Measurements from ENCODE around the gene KDM4B. TPM values are rescaled to one million over a fixed set of nuclear protein-coding genes. Genes with fewer than 3 reads are reported as not detected.
"Not testable (repeated sequence)": the region's sequence is repeated elsewhere in the genome, so short reads cannot be mapped to it uniquely, and the experiment has no call there.

The KDM4B gene
- 23.7 TPM for polyA plus RNA-seq (2013, experiment 1 of 2; ENCODE audit: insufficient read length)
- polyA plus RNA-seq (2013, experiment 2 of 2; ENCODE audit: insufficient read length): 25.9 TPM

DNA sequence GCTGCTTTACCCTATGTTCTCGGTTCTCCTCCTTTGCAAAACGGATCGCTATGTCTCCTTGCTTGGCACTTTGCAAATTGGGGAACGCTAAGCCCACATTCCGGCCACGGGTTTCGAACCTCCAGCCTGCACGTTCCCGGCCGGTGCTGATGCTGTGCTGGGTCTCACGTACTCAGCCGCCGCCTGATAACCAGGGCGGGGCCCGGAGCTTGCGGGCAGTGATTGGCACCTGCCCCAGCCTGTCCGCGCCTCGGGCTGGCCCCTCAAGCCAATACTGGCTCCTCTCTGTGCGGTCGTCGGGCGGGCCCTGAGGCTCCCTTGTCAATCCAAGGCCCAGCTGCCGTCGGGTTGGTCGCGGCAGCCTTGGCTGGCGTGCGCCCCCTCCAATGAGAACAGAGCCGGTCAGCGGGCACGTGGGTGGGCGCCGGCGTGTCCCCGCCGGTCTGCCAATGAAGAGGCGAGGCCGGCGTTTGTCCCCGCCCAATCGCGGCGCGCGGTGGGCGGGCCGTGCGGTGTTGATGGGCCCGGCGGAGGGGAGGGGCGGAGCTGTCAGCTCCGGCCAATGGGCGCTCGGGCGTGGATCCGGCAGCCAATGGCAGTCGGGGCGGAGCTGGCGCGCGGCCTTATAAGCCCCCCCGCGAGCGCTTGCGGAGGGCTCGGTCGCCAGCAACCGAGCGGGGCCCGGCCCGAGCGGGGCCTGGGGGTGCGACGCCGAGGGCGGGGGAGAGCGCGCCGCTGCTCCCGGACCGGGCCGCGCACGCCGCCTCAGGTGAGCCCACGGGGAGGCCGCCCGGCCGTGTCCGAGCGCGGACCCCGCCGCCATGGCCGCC lies at the start of gene KDM4B:
Gene KDM4B (plus strand): TSS at position 652 of the 830 bp plus-strand sequence. CDS start 63,778 bp downstream, outside the sequence.
- peak; percentile 100 for DNase-seq

DNA sequence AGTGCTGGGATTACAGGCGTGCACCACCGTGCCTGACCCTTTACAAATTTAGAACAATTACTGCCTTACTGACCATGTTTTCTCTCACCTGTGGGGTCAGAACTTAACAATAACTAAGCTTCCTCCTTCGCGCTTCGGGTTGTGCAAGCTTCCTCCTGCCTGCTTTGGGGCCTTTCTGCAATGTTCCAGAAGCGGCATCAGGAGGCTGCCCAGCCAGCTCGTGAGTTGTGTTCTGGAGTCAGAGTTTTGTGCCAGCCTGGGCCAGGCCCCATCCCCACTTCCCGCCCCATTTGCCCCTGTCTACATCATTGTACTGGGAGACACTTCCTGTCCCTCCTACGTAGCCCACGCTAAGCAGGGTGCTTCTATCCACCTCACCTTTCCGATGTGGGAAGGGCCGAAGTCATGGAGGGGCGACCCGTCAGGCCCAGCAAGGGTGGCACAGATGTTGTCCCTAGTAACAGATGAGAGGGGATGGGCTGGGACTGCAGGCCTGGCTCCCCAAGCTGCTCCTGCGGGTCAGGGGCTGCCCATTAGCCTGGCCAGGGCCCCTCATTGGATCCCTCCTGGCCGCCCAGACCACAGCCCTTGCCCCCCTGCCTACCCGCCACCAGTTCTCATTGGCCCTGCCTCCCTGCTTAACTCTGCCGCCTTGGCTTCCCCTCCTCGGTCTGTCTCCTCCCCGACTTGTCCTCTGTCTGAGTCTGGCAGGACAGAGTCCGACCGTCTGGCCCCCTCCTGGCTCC lies 46.2 kb upstream of the KDM4B start:
- no peak for DNase-seq

DNA sequence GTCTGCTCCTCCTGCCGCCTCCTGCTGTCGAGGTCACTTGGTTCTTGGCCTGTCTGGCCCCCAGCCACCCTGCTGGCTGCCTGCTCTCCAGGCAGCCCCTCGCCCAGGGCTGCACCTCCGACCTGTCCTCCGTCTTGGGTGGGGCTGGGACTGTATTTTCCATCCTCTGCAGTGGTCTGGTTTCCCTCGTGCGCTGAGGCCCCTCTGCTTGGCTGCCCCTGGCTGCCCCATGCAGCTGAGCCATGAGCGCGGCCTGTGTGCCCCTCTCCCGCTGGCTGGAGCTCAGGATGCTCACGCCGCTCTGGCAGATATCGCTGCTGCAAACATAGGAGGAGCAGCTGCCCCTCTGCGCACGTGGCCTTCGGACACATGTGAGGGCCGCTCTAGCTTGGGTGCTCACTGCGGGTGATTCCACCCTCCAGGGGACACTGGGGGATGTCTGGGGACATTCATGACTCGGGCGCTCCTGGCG lies 45.6 kb upstream of the KDM4B start:
- DNase-seq: no peak

DNA sequence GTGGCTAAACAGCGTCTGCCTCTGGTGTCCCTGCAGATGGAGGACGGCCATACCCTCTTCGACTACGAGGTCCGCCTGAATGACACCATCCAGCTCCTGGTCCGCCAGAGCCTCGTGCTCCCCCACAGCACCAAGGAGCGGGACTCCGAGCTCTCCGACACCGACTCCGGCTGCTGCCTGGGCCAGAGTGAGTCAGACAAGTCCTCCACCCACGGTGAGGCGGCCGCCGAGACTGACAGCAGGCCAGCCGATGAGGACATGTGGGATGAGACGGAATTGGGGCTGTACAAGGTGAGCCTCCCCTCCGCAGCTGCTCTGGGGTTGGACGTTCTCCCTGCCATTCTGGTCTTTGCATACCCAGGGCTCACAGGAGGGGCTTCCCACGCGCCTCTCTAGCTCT lies 39.7 kb upstream of the KDM4B start:
- DNase-seq: no peak

DNA sequence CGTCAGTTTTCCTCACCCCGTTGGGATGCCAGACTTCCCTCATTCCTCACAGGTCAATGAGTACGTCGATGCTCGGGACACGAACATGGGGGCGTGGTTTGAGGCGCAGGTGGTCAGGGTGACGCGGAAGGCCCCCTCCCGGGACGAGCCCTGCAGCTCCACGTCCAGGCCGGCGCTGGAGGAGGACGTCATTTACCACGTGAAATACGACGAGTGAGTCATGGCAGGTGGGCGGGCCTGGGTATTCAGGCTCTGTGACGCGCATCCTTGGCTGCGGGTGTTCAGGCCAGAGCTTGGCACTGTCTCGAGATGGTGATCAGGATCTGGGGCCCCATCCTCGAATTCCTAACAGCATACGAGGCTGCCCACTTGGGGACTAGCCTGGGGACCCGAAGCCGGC lies 38.2 kb upstream of the KDM4B start:
- DNase-seq: no peak

DNA sequence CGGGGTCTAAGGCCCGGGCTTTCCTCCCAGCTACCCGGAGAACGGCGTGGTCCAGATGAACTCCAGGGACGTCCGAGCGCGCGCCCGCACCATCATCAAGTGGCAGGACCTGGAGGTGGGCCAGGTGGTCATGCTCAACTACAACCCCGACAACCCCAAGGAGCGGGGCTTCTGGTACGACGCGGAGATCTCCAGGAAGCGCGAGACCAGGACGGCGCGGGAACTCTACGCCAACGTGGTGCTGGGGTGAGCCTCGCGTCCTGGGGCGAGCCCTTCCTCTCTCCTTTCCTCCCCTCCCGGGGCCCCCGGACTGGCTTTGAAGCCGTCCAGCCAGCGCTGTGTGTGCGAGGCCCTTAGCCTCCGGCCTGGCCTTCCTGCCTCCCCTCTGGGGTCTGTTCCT lies 36.2 kb upstream of the KDM4B start:
- no peak for DNase-seq

DNA sequence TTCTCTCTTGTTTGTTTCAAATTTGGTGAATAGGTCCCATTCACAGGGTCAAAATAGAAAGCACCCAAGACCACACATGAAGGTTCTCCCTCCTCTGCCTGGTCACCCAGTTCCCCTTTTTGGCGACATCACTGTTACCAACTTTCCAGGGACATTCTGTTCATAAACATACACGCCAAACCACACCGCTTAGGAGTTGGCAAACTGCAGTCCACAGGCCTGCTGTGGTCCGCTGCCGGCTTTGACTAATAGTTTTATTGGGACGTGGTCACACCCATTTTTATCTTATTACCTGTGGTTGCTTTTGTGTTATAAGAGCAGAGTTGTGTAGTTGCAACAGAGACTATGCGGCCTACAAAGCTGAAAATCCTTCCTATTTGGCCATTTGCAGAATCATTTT lies 35.4 kb upstream of the KDM4B start:
- DNase-seq: no peak

DNA sequence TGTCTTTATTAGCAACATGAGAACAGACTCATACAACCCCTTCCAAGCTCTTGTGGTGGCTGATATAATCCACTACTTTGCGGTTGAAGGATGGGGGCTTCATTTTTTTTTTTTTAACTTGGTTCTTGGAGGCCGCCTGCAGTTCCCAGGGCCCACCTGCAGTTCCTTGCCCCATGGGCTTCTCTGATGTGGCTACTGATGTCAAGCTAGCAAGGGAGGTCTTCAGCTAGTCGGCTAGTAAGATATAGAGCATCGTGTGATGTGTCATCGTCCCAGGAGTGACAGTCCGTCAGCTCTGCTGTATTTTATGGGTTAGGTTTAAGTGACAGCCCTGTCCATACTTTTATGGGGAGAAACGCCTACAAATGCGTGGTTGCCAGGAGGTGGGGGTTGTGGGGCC lies 33.5 kb upstream of the KDM4B start:
- DNase-seq: no peak

DNA sequence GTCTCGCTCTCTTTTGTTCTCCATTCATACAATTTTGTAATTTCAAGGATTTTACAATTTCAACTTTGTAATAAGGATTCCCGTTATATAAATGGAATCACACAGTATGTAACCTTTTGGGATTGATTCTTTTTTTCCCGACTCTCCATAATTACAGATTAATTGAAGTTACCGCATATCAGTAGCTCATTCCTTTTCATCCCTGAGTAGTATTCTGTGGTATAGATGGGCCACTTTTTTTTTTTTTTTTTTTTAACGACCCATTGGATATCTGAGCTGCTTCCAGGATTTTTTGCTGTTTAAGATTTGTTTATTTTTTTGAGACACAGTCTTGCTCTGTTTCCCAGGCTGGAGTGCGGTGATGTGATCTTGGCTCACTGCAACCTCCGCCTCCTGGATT lies 31.9 kb upstream of the KDM4B start:
- DNase-seq: no peak

DNA sequence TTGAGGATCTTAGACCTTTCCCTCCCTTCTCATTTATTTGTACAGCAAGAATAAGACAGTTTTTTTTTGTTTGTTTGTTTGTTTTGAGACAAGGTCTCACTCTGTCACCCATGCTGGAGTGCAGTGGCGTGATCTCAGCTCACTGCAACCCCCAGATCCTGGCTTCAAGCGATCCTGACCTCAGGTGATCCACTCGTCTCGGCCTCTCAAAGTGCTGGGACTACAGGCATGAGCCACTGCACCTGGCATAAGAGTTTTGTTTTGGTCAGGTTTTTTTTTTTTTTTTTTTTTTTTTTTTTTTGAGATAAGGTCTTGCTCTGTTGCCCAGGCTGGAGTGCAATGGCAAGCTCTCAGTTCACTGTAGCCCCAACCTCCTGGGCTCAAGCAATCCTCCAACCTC lies 30.5 kb upstream of the KDM4B start:
- DNase-seq: not testable (repeated sequence)

DNA sequence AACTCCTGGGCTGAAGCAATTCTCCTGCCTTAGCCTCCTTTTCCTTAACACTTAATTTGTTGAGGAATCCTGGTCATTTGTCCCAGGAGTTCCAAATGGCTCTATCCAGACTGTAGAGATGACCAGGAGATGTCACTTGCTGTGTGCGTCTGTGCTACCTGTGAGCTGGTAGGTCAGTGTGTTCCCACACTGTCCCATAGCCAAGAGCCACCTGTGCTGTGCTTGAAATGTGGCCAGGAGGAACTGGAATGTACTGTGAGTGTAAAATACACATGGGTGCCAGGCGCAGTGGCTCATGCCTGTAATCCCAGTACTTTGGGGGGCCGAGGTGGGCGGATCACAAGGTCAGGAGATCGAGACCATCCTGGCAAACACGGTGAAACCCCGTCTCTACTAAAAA lies 29.4 kb upstream of the KDM4B start:
- DNase-seq: no peak

DNA sequence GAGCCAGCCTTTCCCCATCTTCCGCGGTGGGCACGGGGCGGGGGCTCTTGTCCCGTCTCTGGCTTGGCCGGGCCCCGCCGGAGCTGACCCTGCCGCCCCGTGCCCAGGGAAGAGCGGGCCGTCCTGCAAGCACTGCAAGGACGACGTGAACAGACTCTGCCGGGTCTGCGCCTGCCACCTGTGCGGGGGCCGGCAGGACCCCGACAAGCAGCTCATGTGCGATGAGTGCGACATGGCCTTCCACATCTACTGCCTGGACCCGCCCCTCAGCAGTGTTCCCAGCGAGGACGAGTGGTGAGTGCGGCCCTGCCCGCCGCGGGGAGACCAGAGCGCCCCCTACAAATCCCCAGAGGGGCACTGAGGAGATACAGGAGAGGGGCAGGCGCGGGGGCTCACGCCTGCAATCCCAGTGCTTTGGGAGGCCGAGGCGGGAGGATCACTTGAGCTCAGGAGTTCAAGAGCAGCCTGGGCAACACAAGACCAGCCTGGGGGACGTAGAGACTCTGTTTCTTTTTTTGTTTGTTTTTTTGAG lies 27.2 kb upstream of the KDM4B start:
- DNase-seq: not testable (repeated sequence)

DNA sequence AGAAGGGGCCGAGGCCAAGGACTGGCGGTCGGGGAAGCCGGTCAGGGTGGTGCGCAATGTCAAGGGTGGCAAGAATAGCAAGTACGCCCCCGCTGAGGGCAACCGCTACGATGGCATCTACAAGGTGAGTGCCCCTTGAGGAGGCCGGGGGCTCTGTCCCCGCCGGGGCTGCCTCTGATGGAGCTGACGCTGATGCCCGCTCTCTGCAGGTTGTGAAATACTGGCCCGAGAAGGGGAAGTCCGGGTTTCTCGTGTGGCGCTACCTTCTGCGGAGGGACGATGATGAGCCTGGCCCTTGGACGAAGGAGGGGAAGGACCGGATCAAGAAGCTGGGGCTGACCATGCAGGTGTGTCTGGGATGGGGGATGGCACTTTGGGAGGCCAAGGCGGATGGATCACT lies 18.3 kb upstream of the KDM4B start:
- DNase-seq: not testable (repeated sequence)

DNA sequence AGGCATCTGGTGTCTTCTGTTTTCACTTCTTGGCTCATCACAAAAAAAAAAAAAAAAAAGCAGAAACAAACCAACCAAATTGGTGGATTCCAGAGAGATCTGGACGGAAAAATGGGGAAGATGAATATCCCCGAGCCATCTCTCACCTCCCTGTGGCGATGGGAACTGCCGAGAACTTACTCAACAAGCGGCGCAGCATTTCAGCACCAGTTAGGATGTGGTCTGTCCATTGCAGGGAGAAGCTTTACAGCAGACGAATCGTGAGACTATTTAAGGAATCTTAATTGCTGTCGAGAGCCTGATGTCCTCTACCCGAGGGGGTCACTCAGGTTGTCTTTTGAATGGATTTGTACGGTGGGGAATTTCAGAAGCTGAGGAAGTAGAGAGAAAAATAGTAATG lies 17.3 kb upstream of the KDM4B start:
- no peak for DNase-seq

DNA sequence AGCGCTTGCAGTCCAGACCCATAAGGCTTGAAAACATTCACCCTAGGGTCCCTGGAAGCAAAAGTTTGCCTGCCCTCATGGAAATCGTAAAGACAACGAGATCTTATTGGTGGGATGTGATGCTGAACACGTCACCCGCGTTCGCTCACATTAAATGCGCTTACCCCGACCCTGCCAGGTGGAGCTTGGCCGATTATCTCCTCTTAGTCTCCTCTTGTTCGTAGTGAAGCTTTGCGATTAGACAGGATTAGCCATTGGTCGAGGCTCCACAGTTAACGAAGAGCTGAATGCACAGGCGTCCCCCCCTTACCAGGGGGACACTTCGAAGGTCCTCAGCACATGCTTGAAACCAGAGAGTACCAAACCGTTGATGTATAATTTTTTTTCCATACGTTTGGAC lies 16.0 kb upstream of the KDM4B start:
- DNase-seq: no peak

DNA sequence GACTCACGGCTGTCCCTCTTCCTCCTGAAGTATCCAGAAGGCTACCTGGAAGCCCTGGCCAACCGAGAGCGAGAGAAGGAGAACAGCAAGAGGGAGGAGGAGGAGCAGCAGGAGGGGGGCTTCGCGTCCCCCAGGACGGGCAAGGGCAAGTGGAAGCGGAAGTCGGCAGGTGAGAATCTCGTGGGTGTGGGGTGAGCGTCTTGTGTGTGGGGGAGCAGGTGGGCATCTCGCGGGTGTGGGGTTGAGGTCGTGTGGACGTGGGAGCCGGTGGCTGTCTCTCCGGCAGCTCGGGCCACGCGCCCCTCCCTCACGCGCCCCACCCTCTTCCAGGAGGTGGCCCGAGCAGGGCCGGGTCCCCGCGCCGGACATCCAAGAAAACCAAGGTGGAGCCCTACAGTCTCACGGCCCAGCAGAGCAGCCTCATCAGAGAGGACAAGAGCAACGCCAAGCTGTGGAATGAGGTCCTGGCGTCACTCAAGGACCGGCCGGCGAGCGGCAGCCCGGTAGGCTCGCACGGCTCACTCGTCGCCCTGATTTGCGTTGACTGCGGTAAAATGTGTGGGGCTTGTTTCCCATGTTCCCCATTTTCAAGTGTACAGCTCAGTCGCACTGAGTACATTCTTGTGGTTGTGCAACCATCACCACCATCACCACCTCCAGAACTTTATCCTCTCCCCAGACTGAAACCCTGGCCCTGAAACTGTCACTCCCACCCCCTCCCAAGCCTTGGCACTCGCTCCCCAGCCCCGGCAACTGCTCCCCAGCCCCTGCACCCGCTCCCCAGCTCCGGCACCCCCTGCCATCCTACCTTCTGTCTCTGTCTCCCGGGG lies 14.4 kb upstream of the KDM4B start:
- not testable (repeated sequence) for DNase-seq

DNA sequence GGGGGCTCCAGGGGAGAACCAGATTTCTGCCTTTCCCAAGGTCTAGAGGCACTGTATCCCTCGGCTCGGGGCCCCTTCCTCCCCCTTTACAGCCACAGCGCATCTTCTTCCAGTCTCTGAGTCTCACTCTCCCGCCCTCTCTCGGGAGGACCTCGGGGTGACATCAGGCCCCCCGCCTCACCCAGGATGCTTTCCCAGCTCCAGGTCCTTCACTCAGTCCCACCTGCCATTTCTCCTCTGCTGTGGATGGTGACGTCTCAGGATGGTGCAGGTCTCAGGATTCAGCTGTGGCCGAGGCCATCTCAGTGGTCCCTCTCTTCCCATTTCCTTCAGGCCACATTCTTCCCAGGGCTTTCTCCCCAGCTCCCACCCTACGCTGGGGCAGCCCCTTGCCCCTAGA lies 13.6 kb upstream of the KDM4B start:
- DNase-seq: no peak

DNA sequence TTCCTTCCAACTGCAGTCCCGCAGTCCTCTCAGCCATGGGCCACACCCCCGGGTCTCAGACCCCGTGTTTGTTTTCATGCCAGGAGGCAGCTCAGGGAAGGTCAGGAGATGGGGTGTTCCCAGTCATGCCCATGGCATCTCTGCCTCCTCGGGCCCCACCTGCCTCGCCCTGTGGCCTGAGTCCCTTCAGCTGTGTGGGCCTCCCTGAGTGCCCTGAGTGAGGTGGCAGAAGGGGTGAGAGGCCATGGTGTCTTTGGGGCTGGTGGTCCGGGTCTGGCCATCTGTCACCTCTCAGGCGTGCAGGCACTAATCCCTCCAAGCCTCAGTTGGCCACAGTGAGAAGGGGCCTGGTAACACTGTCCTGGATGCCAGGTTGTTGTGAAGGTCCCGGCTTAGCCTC lies 10.9 kb upstream of the KDM4B start:
- DNase-seq: no peak

DNA sequence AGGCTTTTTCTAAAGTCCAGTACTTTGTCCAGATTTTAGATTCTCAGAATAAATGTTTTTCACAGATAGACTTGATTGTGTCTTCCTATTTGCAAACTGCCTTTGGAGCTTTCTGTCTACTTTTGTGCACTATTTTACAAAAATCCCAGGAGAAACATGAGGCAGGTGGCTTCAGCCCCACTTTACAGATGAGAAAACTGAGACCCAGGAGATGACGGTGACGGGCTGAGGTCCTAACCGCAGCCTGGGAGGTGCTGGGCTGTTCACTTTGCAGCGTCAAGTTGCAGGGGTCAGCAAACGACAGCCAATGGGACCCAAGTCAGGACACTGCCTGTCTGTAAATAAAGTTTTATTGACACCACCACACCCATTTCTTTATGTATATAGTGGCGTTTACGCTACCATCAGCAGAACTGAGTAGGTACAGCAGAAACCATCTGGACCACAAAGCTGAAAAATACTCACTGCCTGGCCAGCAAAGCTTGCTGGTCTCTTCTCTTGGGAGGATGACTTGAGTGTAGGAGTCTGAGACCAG lies 6.8 kb upstream of the KDM4B start:
- no peak for DNase-seq

DNA sequence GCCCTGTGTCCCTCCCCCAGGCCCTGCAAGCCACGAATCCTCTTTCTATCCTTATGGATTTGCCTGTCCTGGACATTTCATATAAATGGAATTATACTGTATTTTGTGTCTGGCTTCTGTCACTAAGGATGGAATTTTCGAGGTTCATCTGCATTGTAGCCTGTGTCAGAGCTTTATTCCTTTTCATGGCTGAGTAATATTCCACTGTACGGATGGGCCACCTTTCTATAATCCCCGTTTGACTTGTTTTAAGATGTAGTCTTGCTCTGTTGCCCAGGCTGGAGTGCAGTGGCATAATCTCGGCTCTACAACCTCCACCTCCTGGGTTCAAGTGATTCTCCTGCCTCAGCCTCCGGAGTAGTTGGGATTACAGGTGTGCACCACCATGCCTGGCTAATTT lies 3.9 kb upstream of the KDM4B start:
- DNase-seq: no peak

DNA sequence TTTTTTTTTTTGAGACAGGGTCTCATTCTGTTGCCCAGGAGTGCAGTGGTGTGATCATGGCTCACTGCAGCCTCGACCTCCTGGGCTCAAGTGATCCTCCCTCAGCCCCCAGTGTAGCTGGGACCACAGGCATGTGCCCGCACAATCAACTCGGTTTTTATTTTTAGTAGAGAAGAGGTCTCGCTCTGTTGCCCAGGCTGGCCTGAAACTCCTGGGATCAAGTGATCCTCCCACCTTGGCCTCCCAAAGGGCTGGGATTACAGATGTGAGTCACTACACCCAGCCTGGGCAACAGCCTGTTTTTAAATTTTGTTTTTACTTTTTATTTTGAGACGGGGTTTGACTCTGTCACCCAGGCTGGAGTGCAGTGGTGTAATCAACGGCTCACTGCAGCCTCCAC lies 2.3 kb upstream of the KDM4B start:
- no peak for DNase-seq

DNA sequence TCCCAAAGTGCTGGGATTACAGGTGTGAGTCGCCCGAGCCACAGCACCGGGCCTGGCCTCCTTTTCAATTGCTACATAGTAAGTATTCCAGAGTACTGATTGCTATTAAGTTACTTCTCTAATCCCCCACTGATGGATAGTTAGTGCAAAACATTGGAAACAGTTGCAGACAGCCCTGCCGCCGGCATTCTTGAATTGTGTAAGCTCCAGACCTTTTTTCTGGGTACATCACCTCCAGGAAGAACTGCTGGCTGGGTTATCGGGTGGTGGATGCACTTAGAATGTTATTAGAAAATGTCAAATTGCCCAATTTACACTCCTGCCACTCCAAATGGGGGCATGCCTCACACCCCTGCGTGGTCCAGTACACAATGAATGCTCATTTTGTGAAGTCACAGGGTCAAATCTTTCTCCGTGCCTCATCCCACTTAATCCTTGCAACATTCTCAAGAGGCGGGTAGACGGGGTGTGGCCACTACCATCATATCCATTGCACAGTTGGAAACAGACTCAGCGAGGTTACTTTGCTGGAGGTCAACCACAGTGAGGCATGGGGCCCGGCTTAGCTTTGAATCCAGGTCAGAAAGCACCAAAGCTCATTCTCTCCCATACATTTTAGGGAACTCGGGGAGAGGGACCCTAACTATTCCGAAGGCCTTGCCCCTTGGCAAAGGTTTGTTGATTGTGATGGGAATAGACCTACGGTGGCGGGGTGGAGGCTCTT lies 1.0 kb upstream of the KDM4B start:
- peak; percentile 27 for DNase-seq
